DMS53 treated with DMSO at 0.1 percent for 48 hours (cell line): ENCODE data around the gene AKAP13.
"Not testable (repeated sequence)": the region's sequence is repeated elsewhere in the genome, so short reads cannot be mapped to it uniquely, and the experiment has no call there.

Experiments used
- DNase-seq: peaks from one replicate; lab custom pipeline; 2025; ENCODE audit not compliant: unreplicated experiment; lab: John Stamatoyannopoulos, UW

AKAP13 gene

GRCh38 chr15:85430406-85431204 lies 50.2 kb downstream of the AKAP13 start:
- no peak for DNase-seq

DNA sequence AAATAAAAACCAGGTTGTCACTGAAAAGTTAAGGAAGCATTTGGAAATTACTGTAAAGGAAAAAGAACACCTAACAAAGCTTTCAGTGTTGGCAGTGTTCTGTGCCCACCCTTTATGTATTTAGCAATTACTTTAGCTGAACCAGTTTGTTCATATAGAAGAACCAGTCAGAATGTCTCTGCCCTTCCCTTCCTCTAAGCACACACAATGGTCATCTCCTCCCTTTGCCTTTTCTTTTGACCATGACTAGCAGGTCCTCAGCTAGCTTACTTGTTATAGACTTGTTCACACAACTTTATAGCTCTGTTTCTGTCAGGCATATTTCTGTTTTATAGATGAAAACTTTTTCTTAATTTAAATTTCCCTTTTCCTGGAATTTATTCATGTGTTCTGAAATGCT lies 59.6 kb downstream of the AKAP13 start:
- DNase-seq: no peak

GRCh38 chr15:85440451-85440850 lies 60.0 kb downstream of the AKAP13 start:
- no peak for DNase-seq

- not testable (repeated sequence) for DNase-seq
Measured at GRCh38 chr15:85441854-85442253, 61.5 kb downstream of the AKAP13 start.

DNA sequence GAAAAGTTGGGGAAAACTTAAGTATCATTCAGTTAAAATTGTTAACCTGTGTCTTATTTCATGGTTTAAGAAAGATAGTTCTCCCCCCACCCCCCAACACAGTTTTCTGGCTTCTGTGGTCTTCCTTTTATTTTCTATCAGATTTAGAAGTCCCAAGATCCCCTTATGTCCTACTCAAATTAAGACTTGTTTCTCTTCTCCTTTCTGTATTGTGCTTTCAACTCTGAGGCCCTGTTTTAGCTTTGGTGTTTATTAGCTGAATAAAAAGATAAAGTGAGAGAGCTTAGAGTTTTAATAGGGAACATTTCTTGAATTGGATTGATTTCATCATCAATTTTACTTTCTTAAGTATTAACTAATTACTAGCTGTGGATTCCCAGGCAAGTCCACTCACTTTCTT lies 62.6 kb downstream of the AKAP13 start:
- DNase-seq: no peak

- peak; percentile 93 for DNase-seq
Measured at GRCh38 chr15:85443593-85444087, 63.2 kb downstream of the AKAP13 start.

GRCh38 chr15:85444122-85444745 lies 63.8 kb downstream of the AKAP13 start:
- no peak for DNase-seq

DNA sequence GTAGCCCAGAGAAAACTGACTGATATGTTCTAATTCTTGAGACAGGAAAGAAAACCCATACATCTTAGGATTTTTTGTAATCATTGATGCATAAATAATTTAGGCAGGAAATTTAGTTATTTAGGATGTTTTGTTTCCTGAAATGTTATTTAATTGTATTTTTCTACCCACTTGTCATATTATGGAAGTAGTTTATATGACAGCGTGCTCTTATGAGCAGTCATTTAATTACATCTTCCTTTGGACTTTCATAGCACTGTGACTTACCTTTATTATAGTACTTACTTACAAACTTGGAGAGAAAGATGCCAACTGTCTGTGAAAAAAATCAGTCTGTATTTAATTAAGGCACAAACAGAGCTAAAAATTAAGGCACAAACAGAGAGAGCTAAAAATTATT lies 65.0 kb downstream of the AKAP13 start:
- no peak for DNase-seq

DNA sequence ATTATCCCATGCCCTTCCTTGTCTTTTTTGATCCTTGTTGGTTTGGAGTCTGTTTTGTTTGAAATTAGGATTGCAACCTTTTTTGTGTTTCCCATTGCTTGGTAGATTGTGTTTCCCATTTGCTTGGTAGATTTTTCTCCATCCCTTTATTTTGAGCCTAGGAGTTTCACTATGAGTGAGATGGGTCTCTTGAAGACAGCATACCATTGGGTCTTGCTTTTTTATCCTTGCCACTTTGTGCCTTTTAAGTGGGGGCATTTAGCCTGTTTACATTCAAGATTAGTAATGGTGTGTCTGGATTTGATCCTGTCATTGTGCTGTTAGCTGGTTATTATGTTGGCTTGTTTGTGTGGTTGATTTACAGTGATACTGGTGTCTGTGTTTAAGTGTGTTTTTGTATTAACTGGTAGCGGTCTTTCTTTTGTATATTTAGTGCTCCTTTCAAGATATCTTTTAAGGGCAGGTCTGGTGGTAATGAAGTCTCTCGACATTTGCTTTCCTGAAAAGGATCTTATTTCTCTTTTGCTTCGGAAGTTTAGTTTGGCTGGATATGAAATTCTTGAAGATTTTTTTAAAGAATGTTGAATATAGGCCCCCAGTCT lies 70.8 kb downstream of the AKAP13 start:
- DNase-seq: no peak

DNA sequence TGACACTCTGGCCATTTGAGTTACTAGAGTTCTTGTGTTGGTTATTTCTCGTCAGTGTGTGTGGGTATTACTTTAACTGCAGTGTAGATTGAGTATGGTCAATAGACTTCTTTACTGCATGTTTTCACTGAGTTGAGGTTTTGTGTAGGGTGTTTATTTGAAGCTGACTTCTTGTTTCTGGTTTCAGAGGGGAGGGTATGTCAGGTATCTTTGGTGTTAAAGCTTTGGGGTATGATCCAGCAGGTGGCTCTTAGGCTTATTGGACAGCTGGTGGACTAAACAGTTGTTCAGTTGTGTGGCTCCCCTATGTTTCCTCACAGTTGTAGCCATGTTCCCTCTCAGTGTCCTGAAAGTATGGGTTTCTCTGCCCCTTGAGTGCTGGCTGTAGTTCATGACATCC lies 72.0 kb downstream of the AKAP13 start:
- no peak for DNase-seq

DNA sequence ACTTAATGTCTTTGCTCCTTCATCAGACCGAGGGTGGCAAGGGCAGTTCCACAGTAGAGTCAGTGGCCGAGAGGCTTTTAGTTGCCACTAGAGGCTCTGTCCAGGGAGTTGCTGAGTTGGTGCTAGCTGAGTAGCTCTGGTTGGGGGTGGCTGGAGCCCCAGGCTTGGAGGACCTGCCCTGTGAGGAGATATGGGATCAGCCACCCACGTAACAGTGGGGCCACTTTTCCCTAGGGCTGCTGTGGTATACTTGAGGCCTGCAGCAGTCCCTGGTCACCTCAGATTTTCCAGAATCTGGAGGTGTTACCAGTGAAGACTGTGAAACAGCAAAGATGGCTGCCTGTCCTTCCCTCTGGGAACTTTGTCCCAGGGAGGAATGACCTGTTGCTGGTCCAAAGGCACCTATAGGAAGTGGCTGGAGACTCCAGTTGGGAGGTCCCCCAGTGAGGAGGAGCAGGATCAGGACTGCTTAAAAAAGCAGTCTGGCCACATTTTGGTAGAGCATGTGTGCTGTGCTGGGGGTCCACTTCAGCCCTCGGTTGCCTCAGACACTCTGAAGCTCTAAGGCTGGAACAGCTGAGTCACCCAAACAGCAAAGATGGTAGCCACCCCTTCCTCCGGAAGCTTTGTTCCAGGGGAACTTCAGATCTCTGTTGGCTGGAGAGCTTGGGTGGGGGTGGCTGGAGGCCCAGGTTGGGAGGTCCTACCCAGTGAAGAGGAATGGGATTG lies 72.9 kb downstream of the AKAP13 start:
- no peak for DNase-seq

GRCh38 chr15:85454403-85454802 lies 74.0 kb downstream of the AKAP13 start:
- DNase-seq: no peak

DNA sequence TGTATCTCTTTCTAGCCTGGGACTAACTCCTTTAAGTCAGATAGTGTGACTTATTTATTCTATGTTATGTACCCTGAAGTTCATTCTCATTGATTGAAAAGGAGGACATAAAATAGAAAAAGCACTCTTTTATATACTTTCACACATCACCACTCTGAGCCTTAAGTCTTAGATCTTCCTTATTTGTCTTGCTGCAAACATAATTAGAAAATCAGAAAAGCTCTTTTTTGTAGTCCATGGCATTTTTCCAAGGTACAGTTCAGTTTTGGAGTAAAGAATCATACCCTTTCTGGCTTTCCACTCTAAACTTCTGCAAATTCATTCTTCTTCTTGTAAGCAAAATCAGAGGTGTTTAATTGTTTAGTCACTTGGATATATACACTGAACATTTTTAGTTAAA lies 75.5 kb downstream of the AKAP13 start:
- no peak for DNase-seq

- no peak for DNase-seq
Measured at GRCh38 chr15:85456798-85457197, 76.4 kb downstream of the AKAP13 start.

- no peak for DNase-seq
Measured at GRCh38 chr15:85457392-85457968, 77.1 kb downstream of the AKAP13 start.

GRCh38 chr15:85458764-85459163 lies 78.4 kb downstream of the AKAP13 start:
- no peak for DNase-seq

DNA sequence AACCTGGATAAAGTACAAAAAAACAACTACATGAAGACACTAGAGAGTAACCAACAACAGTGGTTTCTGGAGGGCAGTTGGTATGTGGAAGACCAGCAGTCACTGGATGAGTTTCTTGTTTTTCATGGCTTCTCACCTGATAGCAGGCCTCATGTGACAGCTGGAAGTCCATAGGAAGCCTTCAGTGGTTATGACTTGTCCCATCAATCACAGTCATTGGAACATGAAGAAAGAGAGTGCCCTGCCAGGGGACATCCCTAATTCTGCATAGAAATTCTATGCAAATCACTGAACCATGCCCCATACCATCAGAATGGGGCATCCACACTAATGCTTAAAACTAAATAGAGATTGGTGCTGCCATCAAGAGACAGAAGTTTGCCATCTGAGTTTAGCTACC lies 81.6 kb downstream of the AKAP13 start:
- DNase-seq: no peak

- DNase-seq: no peak
Measured at GRCh38 chr15:85463276-85463892, 83.0 kb downstream of the AKAP13 start.

- no peak for DNase-seq
Measured at GRCh38 chr15:85463976-85464375, 83.6 kb downstream of the AKAP13 start.

DNA sequence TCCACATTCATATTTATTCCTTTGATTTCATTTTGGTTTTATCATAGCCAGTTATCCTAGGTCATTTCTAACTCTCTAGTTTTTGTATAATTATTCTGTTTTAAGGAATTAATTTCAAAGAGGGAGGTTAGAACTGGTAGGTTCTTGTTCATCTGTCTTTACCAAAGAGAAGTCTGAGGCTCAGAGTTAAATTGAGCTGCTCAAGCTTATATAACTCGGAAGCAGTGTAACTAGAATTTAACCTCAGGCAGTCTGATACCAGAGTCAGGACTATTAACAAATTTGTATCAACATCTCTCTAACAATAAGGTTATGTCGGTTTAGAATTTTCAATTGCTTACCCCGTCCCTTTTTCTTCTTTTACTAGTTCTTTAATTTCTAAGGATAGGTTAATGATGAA lies 84.1 kb downstream of the AKAP13 start:
- no peak for DNase-seq
